Peyer's patch (tissue), 4 donors: Measurements from ENCODE around the gene BRD1. TPM values are rescaled to one million over a fixed set of nuclear protein-coding genes. Genes with fewer than 3 reads are reported as not detected.

ENCODE experiments used
- DNase-seq, 3 donors: peaks; one replicate each; pipeline ENCODE4 v3.0.0-alpha.2; 2017 to 2019
- H3K27ac ChIP-seq, 4 donors: fragments of 200-600 bp; sonication (generic); one replicate each; pipeline ENCODE4 v1.5.1; 2016 to 2019
- H3K27me3 ChIP-seq, 2 donors: fragments of 200-600 bp; sonication (generic); one replicate each; pipeline ENCODE4 v1.5.1; 2019
- H3K36me3 ChIP-seq, 3 donors: fragments of 200-600 bp; sonication (generic); one replicate each; pipeline ENCODE4 v1.5.1; 2016 to 2019
- H3K4me1 ChIP-seq, 4 donors: fragments of 200-600 bp; sonication (generic); one replicate each; pipeline ENCODE4 v1.5.1; 2016 to 2019
- H3K4me3 ChIP-seq, 4 donors: fragments of 200-600 bp; sonication (generic); 1 replicate in 3 of 4; 2 replicates in 1 of 4; pipeline ENCODE4 v1.5.1; 2016 to 2019; ENCODE audit warnings: mild to moderate bottlenecking in 1 of 4
- H3K9me3 ChIP-seq, 4 donors: fragments of 200-600 bp; sonication (generic); one replicate each; pipeline ENCODE4 v1.5.1; 2016 to 2019; ENCODE audit warnings: mild to moderate bottlenecking in 1 of 4
- POLR2A ChIP-seq, 2 donors: fragments of 450-650 bp; IDR thresholded peaks; one replicate each; pipeline ENCODE4 v1.5.1; 2017; ENCODE audit warnings: antibody characterized with exemption in 2 of 2, mild to moderate bottlenecking in 2 of 2, moderate library complexity in 2 of 2
- total RNA-seq, 4 donors: library from RNA; depleted of rRNA; stranded (reverse); fragments of >200 nt; gene quantifications; one replicate each; pipeline ENCODE4 v1.1.0, GENCODE V29; 2016
- TF ChIP-seq, protein P1 (sequence below), 6 experiments: fragments of 450-650 bp in 4 of 6; fragments of 200-600 bp in 2 of 6; sonication (generic) in 1 of 6; IDR thresholded peaks; one replicate each; pipeline ENCODE4 v1.5.1; 2017 to 2019; ENCODE audit warnings: antibody characterized with exemption in 6 of 6, mild to moderate bottlenecking in 3 of 6, moderate library complexity in 1 of 6

Gene BRD1
- total RNA-seq, 4 donors from 2014 or later: 54.1 to 126 (median 78.5) TPM

DNA sequence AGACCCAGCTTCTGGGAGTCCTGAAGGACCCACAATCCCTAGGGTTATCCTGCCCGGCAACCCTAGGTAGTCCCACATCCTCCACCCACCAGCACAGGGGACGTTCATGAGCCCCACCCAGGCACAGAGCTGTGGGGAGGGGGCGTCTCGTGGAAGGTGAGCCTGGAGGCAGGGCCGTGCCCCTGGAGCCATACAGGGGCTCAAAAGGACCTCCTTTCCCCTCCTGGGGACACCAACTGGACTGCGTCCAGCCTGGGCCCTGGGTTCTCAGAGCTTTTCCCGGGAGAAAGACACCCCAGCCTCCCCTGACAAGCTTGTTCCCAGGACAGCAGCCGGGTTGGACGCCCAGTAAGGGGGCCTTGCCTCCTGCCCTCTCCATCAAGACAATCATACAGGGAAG, 78.4 kb downstream of the BRD1 start:
- DNase-seq: peak in 1 of 3 donors; percentile 25
- H3K4me1 ChIP-seq: no peaks in the 10 kb centered on the region

DNA sequence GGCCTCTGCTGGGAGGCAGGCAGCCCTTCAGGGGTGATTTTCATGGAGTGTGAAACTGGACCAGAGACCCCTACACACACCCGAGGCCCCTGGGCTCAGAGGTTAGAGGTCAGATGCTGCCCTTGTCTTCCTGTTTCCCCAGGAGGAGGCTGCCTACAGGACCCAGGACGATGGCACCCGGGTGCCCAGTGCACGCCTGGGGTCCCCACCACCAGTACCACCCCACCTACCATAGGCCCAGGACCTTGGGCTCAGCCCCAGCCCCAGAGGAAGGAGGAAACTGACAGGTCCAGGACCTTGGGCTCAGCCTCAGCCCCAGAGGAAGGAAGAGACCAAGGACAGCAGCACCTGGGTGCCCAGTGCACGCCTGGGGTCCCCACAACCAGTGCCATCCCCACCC, 79.2 kb downstream of the BRD1 start:
- Histone ChIP-seq H3K27ac (no peak overlapping the region), H3K9me3 (peaks cover 0 to 8% (median 2%) of the 10 kb centered on the region in 4 donors), H3K4me1 (no peaks in the 10 kb centered on the region), H3K4me3 (no peak overlapping the region), H3K27me3 (no peaks in the 10 kb centered on the region), H3K36me3 (no peaks in the 10 kb centered on the region)
- no peak for TF ChIP-seq POLR2A (IDR thresholded peaks at IDR 0.05)
- TF ChIP-seq, protein P1, sequence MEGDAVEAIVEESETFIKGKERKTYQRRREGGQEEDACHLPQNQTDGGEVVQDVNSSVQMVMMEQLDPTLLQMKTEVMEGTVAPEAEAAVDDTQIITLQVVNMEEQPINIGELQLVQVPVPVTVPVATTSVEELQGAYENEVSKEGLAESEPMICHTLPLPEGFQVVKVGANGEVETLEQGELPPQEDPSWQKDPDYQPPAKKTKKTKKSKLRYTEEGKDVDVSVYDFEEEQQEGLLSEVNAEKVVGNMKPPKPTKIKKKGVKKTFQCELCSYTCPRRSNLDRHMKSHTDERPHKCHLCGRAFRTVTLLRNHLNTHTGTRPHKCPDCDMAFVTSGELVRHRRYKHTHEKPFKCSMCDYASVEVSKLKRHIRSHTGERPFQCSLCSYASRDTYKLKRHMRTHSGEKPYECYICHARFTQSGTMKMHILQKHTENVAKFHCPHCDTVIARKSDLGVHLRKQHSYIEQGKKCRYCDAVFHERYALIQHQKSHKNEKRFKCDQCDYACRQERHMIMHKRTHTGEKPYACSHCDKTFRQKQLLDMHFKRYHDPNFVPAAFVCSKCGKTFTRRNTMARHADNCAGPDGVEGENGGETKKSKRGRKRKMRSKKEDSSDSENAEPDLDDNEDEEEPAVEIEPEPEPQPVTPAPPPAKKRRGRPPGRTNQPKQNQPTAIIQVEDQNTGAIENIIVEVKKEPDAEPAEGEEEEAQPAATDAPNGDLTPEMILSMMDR (IDR thresholded peaks at IDR 0.05): no peak
- DNase-seq: peak in 1 of 3 donors; percentile 42

More for the DNA sequence above, 78.4 kb downstream of the BRD1 start:
- Histone ChIP-seq H3K36me3 (no peaks in the 10 kb centered on the region), H3K9me3 (peaks cover 0 to 8% (median 2%) of the 10 kb centered on the region in 4 donors), H3K4me3 (no peak overlapping the region), H3K27me3 (no peaks in the 10 kb centered on the region), H3K27ac (no peak overlapping the region)
- TF ChIP-seq, protein P1 (IDR thresholded peaks at IDR 0.05): no peak
- TF ChIP-seq POLR2A (IDR thresholded peaks at IDR 0.05): no peak

DNA sequence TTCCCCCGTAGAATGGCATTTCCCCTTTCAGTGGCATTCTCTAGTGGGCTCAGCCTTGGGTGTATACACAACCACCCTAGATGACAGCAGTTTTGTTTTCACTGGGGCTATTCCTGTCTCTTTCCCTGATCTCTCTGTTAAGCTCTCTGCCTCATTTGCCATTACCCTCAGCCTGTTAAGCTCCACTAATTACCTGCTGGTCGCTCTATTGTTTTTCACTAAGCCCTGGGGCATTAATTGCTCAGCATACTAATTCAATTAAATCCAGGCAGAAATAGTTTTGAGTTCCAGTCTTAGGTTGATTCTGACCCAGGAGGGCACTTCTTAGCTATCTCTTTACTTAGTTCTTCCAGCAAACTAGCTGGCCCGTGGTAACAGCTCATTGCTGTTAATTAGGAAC, 80.0 kb downstream of the BRD1 start:
- Histone ChIP-seq H3K9me3 (peaks cover 0 to 8% (median 2%) of the 10 kb centered on the region in 4 donors), H3K4me1 (no peaks in the 10 kb centered on the region), H3K36me3 (no peaks in the 10 kb centered on the region), H3K27ac (no peak overlapping the region), H3K4me3 (no peak overlapping the region), H3K27me3 (no peaks in the 10 kb centered on the region)
- TF ChIP-seq, protein P1 (IDR thresholded peaks at IDR 0.05): no peak
- no peak for TF ChIP-seq POLR2A (IDR thresholded peaks at IDR 0.05)
- no peak for DNase-seq

DNA sequence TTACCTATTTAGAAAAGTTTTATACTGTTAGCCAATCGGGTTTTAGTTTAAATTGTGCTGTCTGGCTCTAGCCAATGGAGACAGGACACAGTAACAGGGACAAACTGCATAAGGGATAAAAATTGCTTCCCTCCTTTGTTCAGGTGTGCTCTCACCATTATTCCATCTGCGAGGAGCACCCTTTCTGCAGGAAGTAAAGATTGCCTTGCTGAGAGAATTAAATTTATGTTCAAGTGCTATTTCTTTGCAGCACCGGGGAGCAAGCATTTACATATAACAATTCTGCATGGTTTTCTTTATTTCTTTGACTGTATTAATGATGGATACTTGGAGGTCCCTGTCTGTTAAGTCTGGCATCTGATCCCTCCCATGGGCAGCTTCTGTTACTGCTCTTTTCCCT, 80.5 kb downstream of the BRD1 start:
- Histone ChIP-seq H3K36me3 (no peaks in the 10 kb centered on the region), H3K9me3 (peaks cover 0 to 8% (median 2%) of the 10 kb centered on the region in 4 donors)
- TF ChIP-seq POLR2A (IDR thresholded peaks at IDR 0.05): no peak
- TF ChIP-seq, protein P1 (IDR thresholded peaks at IDR 0.05): no peak

DNA sequence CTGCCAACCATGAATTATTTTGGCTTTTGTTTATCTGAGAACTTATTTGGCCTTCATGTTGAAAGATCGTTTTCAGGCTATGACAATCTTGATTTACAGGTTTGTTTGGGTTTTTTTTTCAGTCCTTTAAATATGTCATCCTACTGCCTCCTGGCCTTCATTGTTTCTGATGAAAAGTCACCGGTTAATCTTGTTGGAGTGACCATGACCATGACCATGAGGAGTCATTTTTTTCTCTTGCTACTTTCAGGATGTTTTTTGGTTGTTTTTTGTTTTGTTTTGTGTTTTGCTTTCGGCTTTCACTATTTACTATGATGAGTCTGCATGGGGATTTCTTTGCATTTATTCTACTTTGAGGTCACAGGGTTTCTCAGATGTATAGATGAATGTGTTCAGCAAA, 81.6 kb downstream of the BRD1 start:
- no peak for DNase-seq
- Histone ChIP-seq H3K4me3 (no peak overlapping the region), H3K36me3 (no peaks in the 10 kb centered on the region), H3K4me1 (no peaks in the 10 kb centered on the region), H3K27ac (no peak overlapping the region), H3K9me3 (peaks cover 0 to 8% (median 2%) of the 10 kb centered on the region in 4 donors), H3K27me3 (no peaks in the 10 kb centered on the region)
- TF ChIP-seq POLR2A (IDR thresholded peaks at IDR 0.05): no peak
- TF ChIP-seq, protein P1 (IDR thresholded peaks at IDR 0.05): no peak

More for the DNA sequence above, 80.5 kb downstream of the BRD1 start:
- DNase-seq: no peak
- Histone ChIP-seq H3K27me3 (no peaks in the 10 kb centered on the region), H3K27ac (no peak overlapping the region), H3K4me1 (no peaks in the 10 kb centered on the region), H3K4me3 (no peak overlapping the region)

DNA sequence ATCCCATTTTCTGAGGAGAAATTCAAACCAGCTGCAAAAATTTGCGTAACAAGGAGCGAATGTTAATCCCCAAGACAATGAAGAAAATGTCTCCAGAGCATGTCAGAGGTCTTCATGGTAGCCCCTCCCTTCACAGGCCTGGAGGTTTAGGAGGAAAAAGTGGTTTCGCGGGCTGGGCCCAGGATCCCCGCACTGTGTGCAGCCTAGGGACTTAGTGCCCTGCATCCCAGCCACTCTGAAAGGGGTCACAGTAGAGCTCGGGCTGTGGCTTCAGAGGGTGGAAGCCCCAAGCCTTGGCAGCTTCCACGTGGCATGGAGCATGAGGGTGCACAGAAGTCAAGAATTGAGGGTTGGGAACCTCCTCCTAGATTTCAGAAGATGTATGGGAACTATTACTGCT, 87.4 kb downstream of the BRD1 start:
- Histone ChIP-seq H3K36me3 (no peaks in the 10 kb centered on the region), H3K9me3 (peaks cover 0 to 4% (median 0%) of the 10 kb centered on the region in 4 donors), H3K27ac (no peak overlapping the region), H3K4me3 (no peak overlapping the region), H3K4me1 (no peaks in the 10 kb centered on the region), H3K27me3 (no peaks in the 10 kb centered on the region)
- peak in 1 of 3 donors; percentile 18 for DNase-seq
- TF ChIP-seq, protein P1 (IDR thresholded peaks at IDR 0.05): no peak
- no peak for TF ChIP-seq POLR2A (IDR thresholded peaks at IDR 0.05)
